K562 (cell line): Measurements from ENCODE around the gene TMED7. TPM values are rescaled to one million over a fixed set of nuclear protein-coding genes. Genes with fewer than 3 reads are reported as not detected.

Experiments
- AFF1 ChIP-seq, 2 experiments: fragments of 450-650 bp; IDR thresholded peaks; 2 replicates each; pipeline ENCODE4 v1.6.1; 2018; ENCODE audit warnings: mild to moderate bottlenecking in 2 of 2, low read depth in 1 of 2; ENCODE audit not compliant: partially characterized antibody in 2 of 2
- EHMT2 ChIP-seq: fragments of 450-650 bp; IDR thresholded peaks from 2 replicates; pipeline ENCODE4 v1.6.1; 2018; ENCODE audit warnings: antibody characterized with exemption
- ETV6 ChIP-seq, 3 experiments: fragments of 150-350 bp in 1 of 3; sonication (generic) in 1 of 3; formaldehyde crosslinking in 1 of 3; IDR thresholded peaks; 2 replicates each; pipeline versions ENCODE4 v1.6.1 to v1.8.0; 2014 to 2022; ENCODE audit warnings: borderline replicate concordance in 2 of 3, low read depth in 2 of 3, antibody characterized with exemption in 1 of 3, low read length in 1 of 3, mild to moderate bottlenecking in 1 of 3, missing genetic modification reagents in 1 of 3
- IRF9 ChIP-seq: fragments of 450-650 bp; IDR thresholded peaks from 2 replicates; pipeline ENCODE4 v1.6.1; 2016; ENCODE audit warnings: missing biosample characterization, missing genetic modification characterization
- PRPF4 ChIP-seq: fragments of 200-400 bp; formaldehyde crosslinking; IDR thresholded peaks from one replicate; pipeline ENCODE4 v1.6.1; 2017; ENCODE audit warnings: low read length, low read depth, mild to moderate bottlenecking; ENCODE audit not compliant: insufficient read depth, poor library complexity, severe bottlenecking
- ZNF444 ChIP-seq: fragments of 250-450 bp; sonication (Bioruptor Pico); IDR thresholded peaks from 2 replicates; pipeline ENCODE4 v1.4.0; 2020; ENCODE audit warnings: mild to moderate bottlenecking, moderate library complexity
- ZNF511 ChIP-seq: sonication (generic); formaldehyde crosslinking; IDR thresholded peaks from 2 replicates; pipeline ENCODE4 v1.8.0; 2022; ENCODE audit warnings: mild to moderate bottlenecking, missing genetic modification reagents
- polyA plus RNA-seq, 8 experiments: library from polyadenylated mRNA; depleted of rRNA in 4 of 8; stranded (reverse) in 5 of 8; unstranded in 3 of 8; fragments of >200 nt; fragmentation: Nextera tagmentation in 2 of 8; fragmentation: Illumina TruSeq in 1 of 8; extraction: Ambion mirVana in 2 of 8; extraction: Trizol in 1 of 8; gene quantifications; 2 replicates each; pipeline versions ENCODE4 v1.2.1 to v1.2.3, GENCODE V29; 2011 to 2014; ENCODE audit warnings: inconsistent platforms in 1 of 8, missing spikeins in 1 of 8
- total RNA-seq, 7 experiments: library from RNA; depleted of rRNA in 6 of 7; stranded (reverse); fragments of >200 nt in 6 of 7; fragmentation: Illumina TruSeq in 2 of 7; extraction: Trizol in 2 of 7; gene quantifications; 2 replicates each; pipeline versions ENCODE4 v1.2.1 to v1.2.3, GENCODE V29; 2011 to 2021; ENCODE audit warnings: low replicate concordance in 1 of 7

The TMED7 gene
- total and polyA plus RNA-seq, 9 of the 15 experiments (the other 6 are each of a cell fraction or from before 2014, with no cell fraction given) = 15.9 to 93.4 (median 41.7) TPM

GRCh38 chr5:115607935-115608334 is 17.9 kb downstream of the TMED7 start (continued):
- TF ChIP-seq AFF1 (IDR thresholded peaks at IDR 0.05; ENCODE audit: low read depth in 1 of 2, partially characterized antibody in 2 of 2) = no peak
- no peak for TF ChIP-seq ZNF511
- no peak for TF ChIP-seq PRPF4
- TF ChIP-seq ETV6 (IDR thresholded peaks at IDR 0.05; ENCODE audit: borderline replicate concordance in 1 of 2, low read depth in 2 of 2, low read length in 1 of 2) = no peak
- no peak for TF ChIP-seq ETV6 (CRISPR knock-in tag; IDR thresholded peaks at IDR 0.05; ENCODE audit: borderline replicate concordance)
- TF ChIP-seq IRF9 (tag) = no peak
- TF ChIP-seq EHMT2 = no peak
- no peak for TF ChIP-seq ZNF444 (CRISPR knock-in tag)
- TF ChIP-seq, all 486 proteins: peak for 0
